H1 (cell line): ENCODE data around the gene KCTD12. TPM values are rescaled to one million over a fixed set of nuclear protein-coding genes. Genes with fewer than 3 reads are reported as not detected.

ENCODE experiments used
- CTCF ChIA-PET: fragments of 300-600 bp; sonication (Branson Sonifier 250); formaldehyde crosslinking; loops from one replicate; lab custom pipeline; 2021; ENCODE audit not compliant: partially characterized antibody; lab: Charles Lee
- POLR2A ChIA-PET: fragments of 300-600 bp; sonication (Branson Sonifier 250); formaldehyde crosslinking; loops from one replicate; lab custom pipeline; 2021; ENCODE audit warnings: inconsistent platforms; ENCODE audit not compliant: partially characterized antibody; lab: Charles Lee
- DNase-seq, 2 experiments: peaks; one replicate each; pipeline versions ENCODE4 v3.0.0 to v3.0.0-alpha.2; 2010 to 2022; ENCODE audit warnings: low spot score in 2 of 2, low read depth in 1 of 2, mixed read lengths in 1 of 2
- FAIRE-seq: peaks from 2 replicates; lab custom pipeline; 2011; peaks lifted over from hg19 to GRCh38; lab: Jason Lieb, UNC
- H2AFZ ChIP-seq: 2 replicates; pipeline ENCODE4 v1.8.1; 2012; ENCODE audit warnings: low read length, inconsistent platforms
- H2AK5ac ChIP-seq: 2 replicates; pipeline ENCODE4 v1.6.1; 2013; ENCODE audit warnings: low read depth, low read length
- H2BK120ac ChIP-seq: replicated peaks from 2 replicates; pipeline ENCODE3; 2013; ENCODE audit warnings: low read depth, low read length, inconsistent platforms
- H2BK12ac ChIP-seq: 2 replicates; pipeline ENCODE4 v1.6.1; 2013; ENCODE audit warnings: low read depth, low read length
- H2BK15ac ChIP-seq: 2 replicates; pipeline ENCODE4 v1.6.1; 2013; ENCODE audit warnings: low read length
- H2BK20ac ChIP-seq: 2 replicates; pipeline ENCODE4 v1.6.1; 2013; ENCODE audit warnings: low read length
- H2BK5ac ChIP-seq: 2 replicates; pipeline ENCODE4 v1.6.1; 2013; ENCODE audit warnings: low read depth, low read length
- H3K14ac ChIP-seq: 2 replicates; pipeline ENCODE4 v1.6.1; 2013; ENCODE audit warnings: inconsistent platforms; ENCODE audit not compliant: insufficient read length
- H3K18ac ChIP-seq: 2 replicates; pipeline ENCODE4 v1.6.1; 2013; ENCODE audit warnings: low read length; ENCODE audit errors: extremely low read depth
- H3K23ac ChIP-seq: 2 replicates; pipeline ENCODE4 v1.6.1; 2013; ENCODE audit warnings: inconsistent platforms; ENCODE audit not compliant: insufficient read length
- H3K23me2 ChIP-seq: 2 replicates; pipeline ENCODE4 v1.6.1; 2013; ENCODE audit warnings: low read depth, low read length
- H3K27ac ChIP-seq: 2 replicates; pipeline ENCODE4 v1.6.1; 2011; ENCODE audit warnings: low read depth, low read length, inconsistent platforms
- H3K27me3 ChIP-seq, 4 experiments: replicated peaks in 1 of 4; 1 replicate in 1 of 4; 2 replicates in 3 of 4; pipeline versions ENCODE4 v1.6.1 to v1.8.1; 2011 to 2013; ENCODE audit warnings: low read length in 3 of 4, mild to moderate bottlenecking in 3 of 4, inconsistent platforms in 2 of 4, mixed read lengths in 2 of 4, moderate library complexity in 1 of 4; ENCODE audit not compliant: control insufficient read depth in 3 of 4, insufficient read depth in 3 of 4; ENCODE audit errors: extremely low read depth in 1 of 4
- H3K36me3 ChIP-seq, 4 experiments: 2 replicates each; pipeline versions ENCODE4 v1.6.1 to v1.8.1; 2011 to 2013; ENCODE audit warnings: mild to moderate bottlenecking in 4 of 4, low read length in 3 of 4, moderate library complexity in 2 of 4, control low read depth in 1 of 4, inconsistent platforms in 1 of 4; ENCODE audit not compliant: insufficient read depth in 4 of 4, control insufficient read depth in 2 of 4
- H3K4ac ChIP-seq: replicated peaks from 2 replicates; pipeline ENCODE3; 2013; ENCODE audit warnings: low read length, low read depth, mixed read lengths, inconsistent platforms; ENCODE audit not compliant: insufficient read length
- H3K4me1 ChIP-seq, 4 experiments: replicated peaks in 1 of 4; 1 replicate in 1 of 4; 2 replicates in 3 of 4; pipeline versions ENCODE4 v1.6.1 to v1.8.1; 2011 to 2013; ENCODE audit warnings: low read length in 3 of 4, inconsistent platforms in 2 of 4, mixed read lengths in 1 of 4; ENCODE audit not compliant: insufficient read depth in 4 of 4, control insufficient read depth in 3 of 4
- H3K4me2 ChIP-seq, 2 experiments: 2 replicates each; pipeline versions ENCODE4 v1.6.1 to v1.8.1; 2011 to 2013; ENCODE audit warnings: low read depth in 2 of 2, low read length in 2 of 2, control low read depth in 1 of 2, inconsistent platforms in 1 of 2, mild to moderate bottlenecking in 1 of 2; ENCODE audit not compliant: insufficient read depth in 1 of 2
- H3K4me3 ChIP-seq, 4 experiments: fragments of 200-600, 300-600 bp in 1 of 4; sonication (generic), shearing (Covaris generic), sonication (Bioruptor Twin) in 1 of 4; 2 replicates each; pipeline versions ENCODE4 v1.5.1 to v1.8.1; 2011 to 2016; ENCODE audit warnings: low read length in 4 of 4, low read depth in 3 of 4, control low read depth in 2 of 4, inconsistent platforms in 2 of 4, mild to moderate bottlenecking in 2 of 4, mixed read lengths in 1 of 4, moderate library complexity in 1 of 4; ENCODE audit not compliant: insufficient read depth in 2 of 4; ENCODE audit errors: extremely low read depth in 1 of 4
- H3K56ac ChIP-seq: replicated peaks from 2 replicates; pipeline ENCODE3; 2013; ENCODE audit warnings: low read depth, mild to moderate bottlenecking, mixed read lengths, low read length, inconsistent platforms; ENCODE audit not compliant: insufficient read length
- H3K79me1 ChIP-seq: 2 replicates; pipeline ENCODE4 v1.6.1; 2013; ENCODE audit warnings: low read depth, low read length, control low read depth
- H3K79me2 ChIP-seq, 2 experiments: 2 replicates each; pipeline versions ENCODE4 v1.6.1 to v1.8.1; 2012 to 2013; ENCODE audit warnings: low read length in 2 of 2, mild to moderate bottlenecking in 2 of 2, inconsistent platforms in 1 of 2; ENCODE audit not compliant: insufficient read depth in 2 of 2, control insufficient read depth in 1 of 2
- H3K9ac ChIP-seq, 4 experiments: replicated peaks in 1 of 4; 1 replicate in 1 of 4; 2 replicates in 3 of 4; pipeline versions ENCODE4 v1.6.1 to v1.8.1; 2011 to 2013; ENCODE audit warnings: low read depth in 3 of 4, low read length in 3 of 4, control low read depth in 2 of 4, mild to moderate bottlenecking in 2 of 4, moderate library complexity in 2 of 4, inconsistent platforms in 1 of 4; ENCODE audit errors: extremely low read depth in 1 of 4
- H3K9me3 ChIP-seq, 2 experiments: 2 replicates each; pipeline versions ENCODE4 v1.6.1 to v1.8.1; 2012 to 2013; ENCODE audit warnings: mild to moderate bottlenecking in 2 of 2, moderate library complexity in 2 of 2, control low read depth in 1 of 2, inconsistent platforms in 1 of 2, low read depth in 1 of 2, low read length in 1 of 2, mixed read lengths in 1 of 2; ENCODE audit not compliant: insufficient read depth in 2 of 2
- H4K20me1 ChIP-seq, 2 experiments: replicated peaks in 1 of 2; 2 replicates each; pipeline versions ENCODE3 to v1.8.1; 2011 to 2013; ENCODE audit warnings: inconsistent platforms in 2 of 2, low read length in 2 of 2, mild to moderate bottlenecking in 1 of 2; ENCODE audit not compliant: insufficient read depth in 2 of 2, control insufficient read depth in 1 of 2
- H4K5ac ChIP-seq: 2 replicates; pipeline ENCODE4 v1.6.1; 2013; ENCODE audit warnings: low read length, low read depth, mixed read lengths, inconsistent platforms; ENCODE audit not compliant: insufficient read length
- H4K8ac ChIP-seq: 2 replicates; pipeline ENCODE4 v1.8.0; 2013; ENCODE audit warnings: mild to moderate bottlenecking, moderate library complexity, low read length, inconsistent platforms; ENCODE audit not compliant: insufficient read depth; ENCODE audit errors: extremely low read depth
- H4K91ac ChIP-seq: replicated peaks from 2 replicates; pipeline ENCODE3; 2013; ENCODE audit warnings: low read length, mixed read lengths, inconsistent platforms; ENCODE audit not compliant: insufficient read length
- BCL11A ChIP-seq, 2 experiments: IDR thresholded peaks; one replicate each; pipeline ENCODE4 v1.6.1; 2011; ENCODE audit warnings: low read depth in 2 of 2, low read length in 2 of 2, mild to moderate bottlenecking in 2 of 2
- CHD1 ChIP-seq: IDR thresholded peaks from 2 replicates; pipeline ENCODE4 v1.6.1; 2012; ENCODE audit warnings: low read depth, low read length, improper control_type of control experiment
- E2F6 ChIP-seq: IDR thresholded peaks from 2 replicates; pipeline ENCODE4 v1.6.1; 2012; ENCODE audit warnings: inconsistent platforms
- JUN ChIP-seq: IDR thresholded peaks from 2 replicates; pipeline ENCODE4 v1.6.1; 2011; ENCODE audit warnings: low read depth, mild to moderate bottlenecking, improper control_type of control experiment, low read length
- JUND ChIP-seq: IDR thresholded peaks from 2 replicates; pipeline ENCODE4 v1.6.1; 2011; ENCODE audit warnings: mild to moderate bottlenecking, improper control_type of control experiment, low read length
- POU5F1 ChIP-seq: IDR thresholded peaks from 2 replicates; pipeline ENCODE4 v1.6.1; 2011; ENCODE audit warnings: low read depth, mild to moderate bottlenecking, low read length, moderate library complexity
- RFX5 ChIP-seq: IDR thresholded peaks from 2 replicates; pipeline ENCODE4 v1.6.1; 2011; ENCODE audit warnings: low read depth, low read length, improper control_type of control experiment, borderline replicate concordance
- RNF2 ChIP-seq: fragments of 200-900, 300-1000 bp; sonication (generic); IDR thresholded peaks from 2 replicates; pipeline ENCODE4 v1.7.1; 2016; ENCODE audit warnings: borderline replicate concordance, low read depth, mild to moderate bottlenecking, antibody characterized with exemption, low read length; ENCODE audit not compliant: poor library complexity, severe bottlenecking; ENCODE audit errors: missing control alignments
- RXRA ChIP-seq: IDR thresholded peaks from 2 replicates; pipeline ENCODE4 v1.6.1; 2011; ENCODE audit warnings: low read depth, mild to moderate bottlenecking, low read length, moderate library complexity; ENCODE audit not compliant: insufficient read depth
- SIRT6 ChIP-seq: IDR thresholded peaks from one replicate; pipeline ENCODE4 v1.7.1; 2012; ENCODE audit warnings: low read length, inconsistent platforms
- SIX5 ChIP-seq: IDR thresholded peaks from 2 replicates; pipeline ENCODE4 v1.6.1; 2011; ENCODE audit warnings: mild to moderate bottlenecking, low read depth, low read length
- SP1 ChIP-seq: IDR thresholded peaks from 2 replicates; pipeline ENCODE4 v1.6.1; 2011; ENCODE audit warnings: low read depth, low read length
- SP4 ChIP-seq: IDR thresholded peaks from 2 replicates; pipeline ENCODE4 v1.6.1; 2012; ENCODE audit warnings: low read length, inconsistent platforms
- TCF12 ChIP-seq: IDR thresholded peaks from 2 replicates; pipeline ENCODE4 v1.6.1; 2011; ENCODE audit warnings: low read depth, mild to moderate bottlenecking, low read length
- WGBS, 2 experiments: shearing (Covaris generic) in 1 of 2; methylation state at CpG; one replicate each; pipeline versions ENCODE4 v1.1.6 to v1.1.7; 2013 to 2015; ENCODE audit warnings: low lambda C conversion rate in 2 of 2, mixed read lengths in 2 of 2, inconsistent platforms in 1 of 2, low coverage in 1 of 2, missing lambda C conversion rate in 1 of 2; ENCODE audit not compliant: insufficient replicate concordance in 2 of 2, insufficient coverage in 1 of 2, insufficient read length in 1 of 2; ENCODE audit errors: extremely low coverage in 1 of 2, missing lambda C conversion rate in 1 of 2; 5-methylcytosine and 5-hydroxymethylcytosine counted together
- polyA plus RNA-seq, 7 experiments: library from polyadenylated mRNA; depleted of rRNA in 3 of 7; stranded (reverse) in 5 of 7; unstranded in 2 of 7; fragments of >200 nt in 5 of 7; fragments of 200-250 nt in 2 of 7; gene quantifications; 1 replicate in 5 of 7; 2 replicates in 1 of 7; 4 replicates in 1 of 7; pipeline versions ENCODE4 v1.2.1 to v1.2.3, GENCODE V29; 2011 to 2013; ENCODE audit warnings: missing spikeins in 2 of 7, mixed read lengths in 2 of 7
- total RNA-seq: library from RNA; stranded (reverse); fragmentation: NEBNext Ultra II Directional; extraction: Animal tissue kit (Norgen Biotek cat#: 25700); gene quantifications from 2 replicates; pipeline ENCODE4 v1.2.1, GENCODE V29; 2021

Gene KCTD12
- total and polyA plus RNA-seq, 2 of the 8 experiments (the other 6 are each of a cell fraction or from before 2014, with no cell fraction given): 2.5 to 9.6 TPM

GRCh38 chr13:76854894-76855293 lies 31.3 kb downstream of the KCTD12 start:
- Histone ChIP-seq H3K36me3 (no peaks in the 10 kb centered on the region), H3K56ac (no peak overlapping the region), H3K9me3 (no peaks in the 10 kb centered on the region), H2BK12ac (no peak overlapping the region), H3K27ac (no peak overlapping the region), H3K4ac (no peak overlapping the region), H3K4me3 (no peak overlapping the region)
- TF ChIP-seq JUN (no peak), SP1 (no peak), JUND (no peak), SIRT6 (no peak), POU5F1 (no peak), SIX5 (no peak), CHD1 (no peak), BCL11A (IDR thresholded peaks at IDR 0.05; ENCODE audit: low read depth in 2 of 2, low read length in 2 of 2) (no peak), TCF12 (no peak), E2F6 (no peak), RFX5 (no peak), SP4 (no peak), RXRA (no peak), RNF2 (no peak)
- TF ChIP-seq, all 59 proteins: peak for 0
- no peak overlapping the region for H2BK120ac ChIP-seq
- H4K8ac ChIP-seq: no peak overlapping the region
- no peaks in the 10 kb centered on the region for H3K79me1 ChIP-seq
- no peak overlapping the region for H2AFZ ChIP-seq
- H4K91ac ChIP-seq: no peak overlapping the region
- H3K27me3 ChIP-seq: no peaks in the 10 kb centered on the region
- POLR2A ChIA-PET: no interaction called here
- H3K4me1 ChIP-seq: no peaks in the 10 kb centered on the region
- H3K23me2 ChIP-seq: no peaks in the 10 kb centered on the region
- H3K79me2 ChIP-seq: no peaks in the 10 kb centered on the region
- H4K20me1 ChIP-seq: no peaks in the 10 kb centered on the region
- H3K9ac ChIP-seq: no peak overlapping the region
- H3K14ac ChIP-seq: no peak overlapping the region
- no peak overlapping the region for H2BK15ac ChIP-seq
- no peak overlapping the region for H2AK5ac ChIP-seq
- no peak overlapping the region for H3K4me2 ChIP-seq
- CTCF ChIA-PET: interaction anchor here (0.9 kb wide), 1 partner anchor 55 kb away, joined by 3 read pairs; no protein-coding TSS in a partner anchor
- H2BK5ac ChIP-seq: no peak overlapping the region
- no peak overlapping the region for H3K23ac ChIP-seq
- no peak overlapping the region for H3K18ac ChIP-seq
- 96% methylated on average over 1 of the region's 1 CpG; no CpG with 5 or more reads in 1 of the 2 experiments for WGBS, 2 experiments
- H2BK20ac ChIP-seq: no peak overlapping the region
- no peak overlapping the region for H4K5ac ChIP-seq
- FAIRE-seq (no peak), DNase-seq (no peak)
